Muscle layer of colon (tissue), 2 donors: ENCODE measurements around the gene GJA10.

Experiments used
- H3K27ac ChIP-seq: one replicate; pipeline ENCODE4 v1.7.0; 2013; ENCODE audit warnings: low read depth, mild to moderate bottlenecking, low read length, moderate library complexity
- H3K27me3 ChIP-seq, 2 donors: one replicate each; pipeline ENCODE4 v1.7.0; 2013; ENCODE audit warnings: low read length in 2 of 2, mild to moderate bottlenecking in 2 of 2; ENCODE audit not compliant: insufficient read depth in 2 of 2, control insufficient read depth in 1 of 2
- H3K36me3 ChIP-seq: one replicate; pipeline ENCODE4 v1.7.0; 2013; ENCODE audit warnings: mild to moderate bottlenecking, low read length; ENCODE audit not compliant: insufficient read depth
- H3K4me1 ChIP-seq: one replicate; pipeline ENCODE4 v1.7.0; 2013; ENCODE audit warnings: mild to moderate bottlenecking, low read length; ENCODE audit not compliant: insufficient read depth
- H3K4me3 ChIP-seq, 2 donors: one replicate each; pipeline ENCODE4 v1.7.0; 2013; ENCODE audit warnings: low read length in 2 of 2, low read depth in 1 of 2, mild to moderate bottlenecking in 1 of 2, moderate library complexity in 1 of 2
- H3K9ac ChIP-seq: one replicate; pipeline ENCODE4 v1.7.0; 2013; ENCODE audit warnings: low read length
- H3K9me3 ChIP-seq: one replicate; pipeline ENCODE4 v1.7.0; 2013; ENCODE audit warnings: mild to moderate bottlenecking, low read length
- donor health status: abdominal sarcoma.
- donor health status: Adenocarcinoma of cecum.

GJA10 gene

GRCh38 chr6:89936177-89936576, 41.9 kb downstream of the GJA10 start:
- Histone ChIP-seq H3K27me3 (no peaks in the 10 kb centered on the region), H3K27ac (no peak overlapping the region), H3K9me3 (no peaks in the 10 kb centered on the region), H3K9ac (no peak overlapping the region), H3K4me1 (peaks cover 4% of the 10 kb centered on the region), H3K36me3 (no peaks in the 10 kb centered on the region), H3K4me3 (no peak overlapping the region)

- H3K9me3 ChIP-seq, result no peaks in the 10 kb centered on the region
- H3K9ac ChIP-seq, result no peak overlapping the region
- H3K27me3 ChIP-seq, result no peaks in the 10 kb centered on the region
- H3K4me3 ChIP-seq, result no peak overlapping the region
- H3K36me3 ChIP-seq, result no peaks in the 10 kb centered on the region
- H3K27ac ChIP-seq, result no peak overlapping the region
- H3K4me1 ChIP-seq, result peaks cover 13% of the 10 kb centered on the region
Measured at GRCh38 chr6:89938014-89938413, 43.7 kb downstream of the GJA10 start.

- no peaks in the 10 kb centered on the region for H3K9me3 ChIP-seq
- H3K27ac ChIP-seq, result no peak overlapping the region
- no peaks in the 10 kb centered on the region for H3K27me3 ChIP-seq
- H3K9ac ChIP-seq, result no peak overlapping the region
- H3K4me1 ChIP-seq, result peaks cover 13% of the 10 kb centered on the region
- no peaks in the 10 kb centered on the region for H3K36me3 ChIP-seq
- no peak overlapping the region for H3K4me3 ChIP-seq
Measured at GRCh38 chr6:89939144-89939543, 44.9 kb downstream of the GJA10 start.

- H3K9me3 ChIP-seq, result no peaks in the 10 kb centered on the region
- H3K27me3 ChIP-seq, result no peaks in the 10 kb centered on the region
- H3K4me3 ChIP-seq, result no peak overlapping the region
- H3K4me1 ChIP-seq, result peaks cover 13% of the 10 kb centered on the region
- H3K36me3 ChIP-seq, result no peaks in the 10 kb centered on the region
- no peak overlapping the region for H3K27ac ChIP-seq
- H3K9ac ChIP-seq, result no peak overlapping the region
Measured at GRCh38 chr6:89940225-89941027, 46.2 kb downstream of the GJA10 start.

- no peak overlapping the region for H3K27ac ChIP-seq
- H3K9me3 ChIP-seq, result no peaks in the 10 kb centered on the region
- H3K36me3 ChIP-seq, result no peaks in the 10 kb centered on the region
- no peak overlapping the region for H3K9ac ChIP-seq
- H3K4me1 ChIP-seq, result peaks cover 13% of the 10 kb centered on the region
- H3K27me3 ChIP-seq, result no peaks in the 10 kb centered on the region
- no peak overlapping the region for H3K4me3 ChIP-seq
Measured at GRCh38 chr6:89941031-89941762, 46.9 kb downstream of the GJA10 start.

GRCh38 chr6:89941763-89942497, 47.7 kb downstream of the GJA10 start:
- Histone ChIP-seq H3K4me3 (no peak overlapping the region), H3K9me3 (no peaks in the 10 kb centered on the region), H3K4me1 (peaks cover 13% of the 10 kb centered on the region), H3K27me3 (no peaks in the 10 kb centered on the region), H3K36me3 (no peaks in the 10 kb centered on the region), H3K9ac (no peak overlapping the region), H3K27ac (no peak overlapping the region)

- H3K27me3 ChIP-seq, result no peaks in the 10 kb centered on the region
- H3K4me1 ChIP-seq, result peaks cover 13% of the 10 kb centered on the region
- no peak overlapping the region for H3K27ac ChIP-seq
- no peaks in the 10 kb centered on the region for H3K9me3 ChIP-seq
- no peak overlapping the region for H3K4me3 ChIP-seq
- no peak overlapping the region for H3K9ac ChIP-seq
- no peaks in the 10 kb centered on the region for H3K36me3 ChIP-seq
Measured at GRCh38 chr6:89942601-89943000, 48.3 kb downstream of the GJA10 start.

- H3K27ac ChIP-seq, result no peak overlapping the region
- no peaks in the 10 kb centered on the region for H3K27me3 ChIP-seq
- no peaks in the 10 kb centered on the region for H3K36me3 ChIP-seq
Measured at GRCh38 chr6:89944181-89944755, 50.0 kb downstream of the GJA10 start.

GRCh38 chr6:89944826-89945407, 50.6 kb downstream of the GJA10 start:
- H3K27ac ChIP-seq, result no peak overlapping the region

More at GRCh38 chr6:89944181-89944755, 50.0 kb downstream of the GJA10 start:
- H3K4me3 ChIP-seq, result no peak overlapping the region
- H3K4me1 ChIP-seq, result peaks cover 13% of the 10 kb centered on the region
- no peaks in the 10 kb centered on the region for H3K9me3 ChIP-seq
- no peak overlapping the region for H3K9ac ChIP-seq

More at GRCh38 chr6:89944826-89945407, 50.6 kb downstream of the GJA10 start:
- no peaks in the 10 kb centered on the region for H3K36me3 ChIP-seq
- no peak overlapping the region for H3K4me3 ChIP-seq
- H3K27me3 ChIP-seq, result no peaks in the 10 kb centered on the region
- H3K4me1 ChIP-seq, result peaks cover 13% of the 10 kb centered on the region
- H3K9me3 ChIP-seq, result no peaks in the 10 kb centered on the region
- H3K9ac ChIP-seq, result no peak overlapping the region
